HG02938 (cell line): ENCODE measurements around the gene GTF2A2.
"Not testable (repeated sequence)": the region's sequence is repeated elsewhere in the genome, so short reads cannot be mapped to it uniquely, and the experiment has no call there.

Experiments used
- ATAC-seq: cut with Tn5 transposase; IDR thresholded peaks from one replicate; pipeline ENCODE4 v1.9.1; 2021; ENCODE audit warnings: mild to moderate bottlenecking, moderate library complexity; ENCODE audit not compliant: unreplicated experiment

GTF2A2 gene

GRCh38 chr15:59674361-59674877 lies 17.1 kb upstream of the GTF2A2 start:
- ATAC-seq: no peak

DNA sequence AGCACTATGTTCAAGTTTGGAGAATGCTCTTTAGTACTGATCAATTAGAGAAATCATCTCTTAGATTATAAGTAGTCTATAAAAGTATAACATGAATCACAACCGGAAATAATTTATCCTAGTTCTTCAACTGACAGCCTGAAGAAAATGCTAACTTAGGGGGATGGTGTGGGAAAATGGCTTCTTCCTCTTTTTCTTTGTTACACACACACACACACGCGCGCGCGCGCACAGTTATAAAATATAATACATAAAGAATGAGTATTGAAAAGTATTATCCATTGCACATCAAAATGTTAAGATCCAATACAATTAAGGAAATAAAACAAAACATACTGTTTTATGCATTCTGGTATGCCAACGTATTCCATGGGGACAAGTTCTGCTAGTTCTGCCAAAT lies 11.2 kb upstream of the GTF2A2 start:
- no peak for ATAC-seq

DNA sequence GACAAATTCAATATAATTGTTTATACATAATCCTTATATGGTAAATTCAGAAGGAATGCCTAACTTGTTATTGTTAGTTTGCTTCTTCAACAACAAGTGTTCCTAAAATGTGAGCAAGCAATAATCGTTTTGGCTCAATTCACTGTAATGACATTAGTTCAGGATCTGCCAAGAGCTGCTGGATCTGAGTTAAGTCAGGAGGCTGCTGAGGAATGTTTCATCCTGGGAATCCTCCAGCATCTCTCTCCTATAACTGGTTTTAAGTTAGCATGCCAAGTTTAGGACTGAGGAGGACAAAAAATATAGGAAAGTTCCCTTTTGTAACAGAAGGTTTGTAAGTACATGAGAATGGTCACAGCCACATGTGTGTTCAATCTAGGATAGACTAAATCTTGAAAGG lies 4.9 kb upstream of the GTF2A2 start:
- ATAC-seq: no peak

GRCh38 chr15:59659366-59659765 lies 2.1 kb upstream of the GTF2A2 start:
- ATAC-seq: no peak

- peak; percentile 9 for ATAC-seq
Measured at GRCh38 chr15:59657635-59658125, 365 bp upstream of the GTF2A2 start.

DNA sequence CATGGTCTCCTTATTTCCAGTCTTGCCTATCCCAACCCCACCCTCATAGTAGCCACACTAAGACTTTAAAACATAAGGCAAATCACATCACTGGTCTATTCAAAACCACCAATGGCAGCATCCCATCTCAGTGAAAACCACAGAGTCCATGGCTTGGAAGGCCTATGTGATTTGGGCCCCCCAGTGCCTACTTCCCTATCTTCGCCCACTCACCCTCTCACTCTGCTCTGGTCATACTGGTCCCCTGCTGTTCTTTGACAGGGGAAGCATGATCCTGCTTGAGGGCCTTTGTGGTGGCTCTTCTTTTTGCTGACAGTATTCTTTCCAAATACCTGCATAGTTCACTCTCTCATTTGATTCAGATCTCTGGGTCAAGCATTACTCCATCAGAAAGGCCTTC lies 3.3 kb downstream of the GTF2A2 start:
- ATAC-seq: no peak

DNA sequence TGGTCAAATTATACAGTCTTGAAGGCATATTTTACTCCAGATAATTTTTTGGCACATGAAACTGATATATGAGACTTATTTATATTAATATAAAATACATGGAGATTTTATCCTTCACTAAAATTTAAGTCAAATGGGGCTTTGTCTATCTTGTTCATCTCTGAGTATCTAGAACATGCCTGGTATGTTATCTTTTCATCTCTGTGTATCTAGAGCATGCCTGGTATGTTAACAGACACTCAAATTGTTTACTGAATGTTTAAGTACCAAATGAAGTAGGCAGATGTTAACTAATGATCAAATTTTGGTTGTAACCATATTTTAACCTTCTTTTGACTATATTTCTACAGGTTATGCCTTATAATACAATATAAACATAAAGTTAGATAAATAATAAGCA lies 7.7 kb downstream of the GTF2A2 start:
- ATAC-seq: no peak

DNA sequence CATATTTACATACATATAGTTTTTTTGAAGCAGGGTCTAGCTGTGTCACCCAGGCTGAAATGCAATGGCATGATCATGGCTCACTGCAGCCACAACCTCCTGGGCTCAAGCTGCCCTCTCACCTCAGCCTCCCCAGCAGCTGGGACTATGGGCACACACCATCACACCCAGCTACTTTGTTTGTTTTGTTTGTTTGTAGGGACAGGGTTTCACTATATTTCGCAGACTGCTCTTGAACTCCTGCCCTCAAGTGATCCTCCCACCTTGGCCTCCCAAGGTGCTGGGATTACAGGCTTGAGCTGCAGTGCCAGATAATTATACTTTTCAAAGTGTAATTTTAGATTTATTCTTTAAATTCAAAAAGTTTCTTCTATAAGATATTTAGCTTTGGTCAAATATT lies 10.2 kb downstream of the GTF2A2 start:
- no peak for ATAC-seq

GRCh38 chr15:59646277-59646676 lies 11.0 kb downstream of the GTF2A2 start:
- ATAC-seq: no peak

GRCh38 chr15:59645812-59646211 lies 11.5 kb downstream of the GTF2A2 start:
- ATAC-seq: not testable (repeated sequence)

- ATAC-seq: no peak
Measured at GRCh38 chr15:59644756-59645155, 12.6 kb downstream of the GTF2A2 start.

DNA sequence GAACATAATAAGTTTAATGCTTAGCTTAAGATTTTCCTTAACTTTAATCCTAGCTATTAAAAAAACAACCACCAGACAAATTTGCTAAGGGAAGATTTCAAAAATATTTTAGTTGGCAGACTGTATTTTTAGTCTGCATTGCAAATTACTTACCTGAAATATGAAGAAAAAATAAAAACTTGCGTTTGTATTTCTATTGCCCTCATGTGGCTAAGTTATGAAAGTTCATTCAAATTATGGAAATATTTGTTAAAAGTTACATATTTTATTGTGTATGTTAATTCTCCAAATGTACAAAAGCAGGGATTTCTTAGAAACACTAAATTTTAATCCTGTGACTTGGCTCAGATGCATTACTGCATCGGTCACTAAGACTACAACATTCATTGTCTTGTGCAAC lies 15.0 kb downstream of the GTF2A2 start:
- ATAC-seq: no peak

DNA sequence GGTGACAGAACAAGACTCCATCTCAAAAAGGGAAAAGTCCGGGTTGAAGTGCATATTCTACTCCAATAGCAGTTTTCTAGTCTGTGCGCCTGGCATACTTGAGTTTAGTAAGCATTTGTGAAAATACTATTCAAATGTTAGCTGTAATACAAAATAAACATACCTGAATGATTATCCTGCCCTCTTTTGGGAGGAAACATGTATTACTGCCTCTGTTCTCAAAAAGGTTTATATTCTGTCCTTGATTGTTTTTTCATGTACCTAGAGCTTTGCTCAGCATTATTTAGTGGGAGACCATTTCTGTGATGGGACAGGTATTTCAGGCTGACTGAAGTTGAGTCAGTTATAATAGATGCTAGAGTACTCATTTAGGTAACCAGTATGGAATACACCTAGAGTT lies 19.8 kb downstream of the GTF2A2 start:
- not testable (repeated sequence) for ATAC-seq

DNA sequence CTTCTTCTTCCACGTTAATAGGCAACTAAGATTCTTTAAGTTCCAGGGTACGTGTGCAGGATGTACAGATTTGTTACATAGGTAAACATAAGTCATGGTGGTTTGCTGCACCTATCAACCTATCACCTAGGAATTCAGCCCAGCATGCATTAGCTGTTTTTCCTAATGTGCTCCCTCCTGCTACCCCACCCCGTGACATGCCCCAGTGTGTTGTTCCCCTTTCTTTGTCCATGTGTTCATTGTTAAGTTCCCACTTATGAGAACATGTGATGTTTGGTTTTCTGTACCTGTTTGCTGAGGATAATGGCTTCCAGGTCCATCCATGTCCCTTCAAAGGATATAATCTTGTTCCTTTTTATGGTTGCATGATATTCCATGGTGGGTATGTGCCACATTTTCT lies 21.1 kb downstream of the GTF2A2 start:
- ATAC-seq: no peak

DNA sequence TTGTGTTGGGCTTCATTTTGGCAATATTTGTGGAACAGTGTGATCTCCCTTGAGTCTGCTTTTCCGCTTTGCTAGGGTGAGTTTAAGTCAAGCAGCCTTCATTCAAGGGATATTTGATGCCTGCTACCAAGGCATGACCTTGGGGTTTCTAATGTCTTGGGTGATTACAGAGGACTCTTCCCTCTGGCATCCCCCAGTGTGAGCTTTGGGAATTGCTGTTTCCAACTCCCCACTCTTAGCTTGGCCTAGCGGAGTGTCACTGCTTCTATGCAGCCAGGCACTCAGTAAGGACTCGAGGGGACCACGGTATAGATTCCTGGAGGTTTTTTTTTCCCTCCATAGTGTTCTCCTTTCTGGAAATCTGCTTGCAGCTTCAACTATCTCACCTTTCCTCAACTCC lies 24.6 kb downstream of the GTF2A2 start:
- no peak for ATAC-seq

DNA sequence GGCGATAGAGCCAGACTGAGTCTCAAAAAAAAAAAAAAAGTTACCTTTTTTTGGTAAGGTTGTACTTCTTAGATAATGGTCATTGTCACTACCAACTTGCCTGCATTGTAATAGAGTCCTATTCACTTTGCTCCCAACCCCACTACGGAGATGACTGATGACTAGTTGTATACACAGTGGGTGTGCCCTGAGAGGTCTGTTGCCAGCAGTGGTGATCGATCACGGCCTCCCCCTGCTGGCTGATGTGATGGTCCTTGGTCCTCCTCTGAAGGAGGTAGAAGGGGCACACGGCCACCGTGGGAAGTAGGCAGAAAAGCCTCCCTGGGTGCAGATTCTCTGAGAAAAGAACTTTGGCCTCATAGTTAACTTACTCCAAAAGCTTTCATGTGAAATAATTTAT lies 35.0 kb downstream of the GTF2A2 start:
- ATAC-seq: peak; percentile 65

DNA sequence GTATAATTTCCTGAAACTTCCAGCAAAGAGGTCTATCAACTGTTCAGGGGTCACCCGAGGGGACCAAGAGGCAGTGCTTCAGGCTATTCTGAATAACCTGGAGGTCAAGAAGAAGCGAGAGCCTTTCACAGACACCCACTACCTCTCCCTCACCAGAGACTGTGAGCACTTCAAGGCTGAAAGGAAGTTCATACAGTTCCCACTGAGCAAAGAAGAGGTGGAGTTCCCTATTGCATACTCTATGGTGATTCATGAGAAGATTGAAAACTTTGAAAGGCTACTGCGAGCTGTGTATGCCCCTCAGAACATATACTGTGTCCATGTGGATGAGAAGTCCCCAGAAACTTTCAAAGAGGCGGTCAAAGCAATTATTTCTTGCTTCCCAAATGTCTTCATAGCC lies 38.9 kb downstream of the GTF2A2 start:
- ATAC-seq: no peak

- ATAC-seq: no peak
Measured at GRCh38 chr15:59616379-59616778, 40.9 kb downstream of the GTF2A2 start.

- ATAC-seq: no peak
Measured at GRCh38 chr15:59615661-59616060, 41.7 kb downstream of the GTF2A2 start.

DNA sequence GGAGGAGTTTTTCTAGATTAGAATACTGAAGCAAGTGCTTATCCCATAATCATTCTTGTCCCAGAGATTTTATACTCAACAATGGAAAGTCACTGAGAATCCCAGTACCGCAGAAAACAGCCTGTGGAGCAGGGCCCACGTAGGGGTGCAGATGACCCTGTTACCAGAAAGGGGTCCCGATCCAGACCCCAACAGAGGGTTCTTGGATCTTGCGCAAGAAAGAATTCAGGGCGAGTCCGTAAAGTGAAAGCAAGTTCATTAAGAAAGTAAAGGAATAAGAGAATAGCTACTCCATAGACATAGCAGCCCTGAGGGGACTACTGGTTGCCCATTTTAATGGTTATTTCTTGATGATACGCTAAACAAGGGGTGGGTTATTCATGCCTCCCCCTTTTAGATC lies 43.2 kb downstream of the GTF2A2 start:
- ATAC-seq: no peak

- ATAC-seq: no peak
Measured at GRCh38 chr15:59611276-59612260, 45.7 kb downstream of the GTF2A2 start, which contains the start of gene GCNT3. Gene GCNT3, plus strand, starts transcription at chr15:59611783. Its CDS starts 6,456 bp downstream, at chr15:59618239.
